HG03103 (cell line): ENCODE measurements around the gene PRR13.
"Not testable (repeated sequence)": the region's sequence is repeated elsewhere in the genome, so short reads cannot be mapped to it uniquely, and the experiment has no call there.

Experiments
- ATAC-seq: cut with Tn5 transposase; IDR thresholded peaks from one replicate; pipeline ENCODE4 v1.9.1; 2021; ENCODE audit warnings: low read depth; ENCODE audit not compliant: unreplicated experiment

PRR13 gene

GRCh38 chr12:53435326-53435725 lies 6.2 kb upstream of the PRR13 start:
- ATAC-seq: not testable (repeated sequence)

- ATAC-seq: not testable (repeated sequence)
Measured at GRCh38 chr12:53439582-53439981, 2.0 kb upstream of the PRR13 start.

GRCh38 chr12:53443955-53444354 lies 2.4 kb downstream of the PRR13 start:
- ATAC-seq: no peak

- not testable (repeated sequence) for ATAC-seq
Measured at GRCh38 chr12:53444593-53445325, 3.2 kb downstream of the PRR13 start.

GRCh38 chr12:53450936-53451335 lies 9.4 kb downstream of the PRR13 start:
- no peak for ATAC-seq

GRCh38 chr12:53451661-53452158 lies 10.2 kb downstream of the PRR13 start, which contains the start of gene PCBP2:
Gene PCBP2 (plus strand): TSS chr12:53452102. CDS start chr12:53454801, 2,699 bp downstream.
- ATAC-seq: peak; percentile 93

GRCh38 chr12:53452159-53453077 lies 10.9 kb downstream of the PRR13 start:
- ATAC-seq: peak; percentile 13

GRCh38 chr12:53453953-53454640 lies 12.6 kb downstream of the PRR13 start:
- no peak for ATAC-seq

GRCh38 chr12:53454707-53455106 lies 13.2 kb downstream of the PRR13 start:
- ATAC-seq: no peak

- no peak for ATAC-seq
Measured at GRCh38 chr12:53456654-53457366, 15.3 kb downstream of the PRR13 start.

- ATAC-seq: no peak
Measured at GRCh38 chr12:53459097-53459496, 17.6 kb downstream of the PRR13 start.

- no peak for ATAC-seq
Measured at GRCh38 chr12:53461059-53461458, 19.5 kb downstream of the PRR13 start.

GRCh38 chr12:53461591-53461990 lies 20.1 kb downstream of the PRR13 start:
- no peak for ATAC-seq

- no peak for ATAC-seq
Measured at GRCh38 chr12:53462935-53463334, 21.4 kb downstream of the PRR13 start.

- no peak for ATAC-seq
Measured at GRCh38 chr12:53463802-53464560, 22.4 kb downstream of the PRR13 start.

GRCh38 chr12:53464685-53465418 lies 23.3 kb downstream of the PRR13 start:
- ATAC-seq: no peak

- ATAC-seq: no peak
Measured at GRCh38 chr12:53465679-53466078, 24.1 kb downstream of the PRR13 start.

- ATAC-seq: no peak
Measured at GRCh38 chr12:53466640-53467039, 25.1 kb downstream of the PRR13 start.

- no peak for ATAC-seq
Measured at GRCh38 chr12:53467082-53467481, 25.5 kb downstream of the PRR13 start.
